ENCODE measurements around the gene HECW1. TPM values are rescaled to one million over a fixed set of nuclear protein-coding genes. Genes with fewer than 3 reads are reported as not detected.

HECW1 gene
- 0.26 and 0.33 TPM in 2 replicates for total RNA-seq

DNA sequence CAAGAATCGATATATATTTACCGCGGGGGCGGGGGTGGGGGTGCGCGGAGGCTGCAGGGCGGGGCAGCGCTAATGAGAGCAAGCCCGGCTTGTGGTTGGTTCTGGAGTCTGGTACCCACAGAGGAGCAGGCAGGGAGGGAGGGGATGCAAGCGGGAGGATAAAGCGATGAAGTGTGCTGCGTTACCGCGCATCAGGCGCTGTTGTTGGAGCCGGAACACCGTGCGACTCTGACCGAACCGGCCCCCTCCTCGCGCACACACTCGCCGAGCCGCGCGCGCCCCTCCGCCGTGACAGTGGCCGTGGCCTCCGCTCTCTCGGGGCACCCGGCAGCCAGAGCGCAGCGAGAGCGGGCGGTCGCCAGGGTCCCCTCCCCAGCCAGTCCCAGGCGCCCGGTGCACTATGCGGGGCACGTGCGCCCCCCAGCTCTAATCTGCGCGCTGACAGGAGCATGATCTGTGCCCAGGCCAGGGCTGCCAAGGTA is at the start of gene HECW1:
Gene HECW1, plus strand, starts transcription at position 189 of the 482 bp plus-strand sequence. CDS start 131,259 bp downstream, outside the sequence.

DNA sequence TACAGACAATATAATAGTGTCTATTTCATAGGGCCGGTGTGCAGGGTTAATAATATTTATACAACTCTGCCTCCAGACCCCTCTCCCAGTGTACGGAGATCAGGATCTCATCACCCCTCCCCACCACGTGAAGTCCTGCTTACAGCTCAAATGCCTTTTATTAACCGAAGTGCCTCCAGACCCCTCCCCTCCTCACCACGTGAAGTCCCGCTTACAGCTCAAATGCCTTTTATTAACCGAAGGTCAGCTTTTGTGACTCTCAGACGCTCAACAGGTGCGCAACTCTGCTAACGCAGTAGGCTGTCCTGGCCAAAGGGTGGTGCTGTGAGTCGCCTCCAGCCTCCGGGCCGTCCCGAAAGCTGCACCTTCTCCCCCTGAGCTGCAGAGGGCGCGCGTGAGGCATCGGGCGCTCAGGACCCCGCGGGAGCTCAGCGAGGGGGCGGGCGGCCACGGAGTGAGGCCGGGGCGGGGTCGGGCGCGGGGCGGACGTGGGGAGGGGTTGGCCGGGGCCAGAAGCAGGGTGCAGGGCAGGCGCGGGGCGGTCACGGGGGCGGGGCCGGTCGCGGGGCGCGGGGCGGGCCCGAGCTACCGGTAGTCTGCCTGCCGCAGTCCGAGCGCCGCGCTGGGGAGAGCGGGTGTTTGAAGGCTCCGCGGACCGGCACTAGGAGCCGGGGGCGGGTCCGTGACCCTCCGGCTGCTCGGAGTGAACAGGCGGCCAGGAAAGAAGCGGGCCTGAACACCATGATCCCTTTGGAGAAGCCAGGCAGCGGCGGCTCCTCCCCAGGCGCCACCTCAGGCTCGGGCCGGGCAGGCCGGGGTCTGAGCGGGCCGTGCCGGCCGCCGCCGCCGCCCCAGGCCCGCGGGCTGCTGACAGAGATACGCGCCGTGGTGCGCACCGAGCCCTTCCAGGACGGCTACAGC is 470.3 kb downstream of the HECW1 start, which contains the start of gene STK17A:
Gene STK17A, plus strand, starts transcription at position 606 of the 921 bp plus-strand sequence. Its CDS starts 136 bp downstream, at position 742.

Other genes starting within 250 kb of the HECW1 start
- 4.9 and 8.9 TPM in 2 replicates for gene C7orf25, start 200.6 kb upstream of the HECW1 start, total RNA-seq
- gene PSMA2, start 180.5 kb upstream of the HECW1 start, total RNA-seq: 24.7 and 33.5 TPM in 2 replicates
- 34.8 and 38.7 TPM in 2 replicates for gene MRPL32, start 180.3 kb upstream of the HECW1 start, total RNA-seq